ENCODE measurements around the gene INPP5A.
"Not testable (repeated sequence)": the region's sequence is repeated elsewhere in the genome, so short reads cannot be mapped to it uniquely, and the experiment has no call there.

INPP5A gene

GRCh38 chr10:132699411-132700155, 162.0 kb downstream of the INPP5A start:
- DNase-seq, result no peak

- no peak for DNase-seq
Measured at GRCh38 chr10:132700156-132701098, 162.8 kb downstream of the INPP5A start.

GRCh38 chr10:132701099-132701845, 163.7 kb downstream of the INPP5A start:
- no peak for DNase-seq

GRCh38 chr10:132701846-132702190, 164.2 kb downstream of the INPP5A start:
- no peak for DNase-seq

- no peak for DNase-seq
Measured at GRCh38 chr10:132702601-132703418, 165.2 kb downstream of the INPP5A start.

GRCh38 chr10:132703419-132704007, 165.9 kb downstream of the INPP5A start:
- DNase-seq, result no peak

- no peak for DNase-seq
Measured at GRCh38 chr10:132704008-132704814, 166.6 kb downstream of the INPP5A start.

GRCh38 chr10:132704815-132705064, 167.2 kb downstream of the INPP5A start:
- not testable (repeated sequence) for DNase-seq

- no peak for DNase-seq
Measured at GRCh38 chr10:132705173-132705572, 167.6 kb downstream of the INPP5A start.

- DNase-seq, result no peak
Measured at GRCh38 chr10:132705943-132706342, 168.4 kb downstream of the INPP5A start.

GRCh38 chr10:132706701-132707100, 169.1 kb downstream of the INPP5A start:
- DNase-seq, result no peak

GRCh38 chr10:132707121-132707775, 169.7 kb downstream of the INPP5A start:
- no peak for DNase-seq

- no peak for DNase-seq
Measured at GRCh38 chr10:132707776-132708171, 170.2 kb downstream of the INPP5A start.

- DNase-seq, result no peak
Measured at GRCh38 chr10:132708441-132708840, 170.9 kb downstream of the INPP5A start.

- DNase-seq, result no peak
Measured at GRCh38 chr10:132708936-132709335, 171.3 kb downstream of the INPP5A start.

- no peak for DNase-seq
Measured at GRCh38 chr10:132709471-132709951, 171.9 kb downstream of the INPP5A start.

GRCh38 chr10:132710036-132710686, 172.6 kb downstream of the INPP5A start:
- DNase-seq, result no peak

- no peak for DNase-seq
Measured at GRCh38 chr10:132710746-132711612, 173.4 kb downstream of the INPP5A start.

GRCh38 chr10:132711613-132712121, 174.1 kb downstream of the INPP5A start:
- no peak for DNase-seq
